GM21528 (cell line): ENCODE data around the gene BUD31.
"Not testable (repeated sequence)": the region's sequence is repeated elsewhere in the genome, so short reads cannot be mapped to it uniquely, and the experiment has no call there.

Source experiments
- ATAC-seq: cut with Tn5 transposase; IDR thresholded peaks from one replicate; pipeline ENCODE4 v1.9.1; 2021; ENCODE audit warnings: mild to moderate bottlenecking, moderate library complexity; ENCODE audit not compliant: unreplicated experiment, low FRiP score

Gene BUD31

DNA sequence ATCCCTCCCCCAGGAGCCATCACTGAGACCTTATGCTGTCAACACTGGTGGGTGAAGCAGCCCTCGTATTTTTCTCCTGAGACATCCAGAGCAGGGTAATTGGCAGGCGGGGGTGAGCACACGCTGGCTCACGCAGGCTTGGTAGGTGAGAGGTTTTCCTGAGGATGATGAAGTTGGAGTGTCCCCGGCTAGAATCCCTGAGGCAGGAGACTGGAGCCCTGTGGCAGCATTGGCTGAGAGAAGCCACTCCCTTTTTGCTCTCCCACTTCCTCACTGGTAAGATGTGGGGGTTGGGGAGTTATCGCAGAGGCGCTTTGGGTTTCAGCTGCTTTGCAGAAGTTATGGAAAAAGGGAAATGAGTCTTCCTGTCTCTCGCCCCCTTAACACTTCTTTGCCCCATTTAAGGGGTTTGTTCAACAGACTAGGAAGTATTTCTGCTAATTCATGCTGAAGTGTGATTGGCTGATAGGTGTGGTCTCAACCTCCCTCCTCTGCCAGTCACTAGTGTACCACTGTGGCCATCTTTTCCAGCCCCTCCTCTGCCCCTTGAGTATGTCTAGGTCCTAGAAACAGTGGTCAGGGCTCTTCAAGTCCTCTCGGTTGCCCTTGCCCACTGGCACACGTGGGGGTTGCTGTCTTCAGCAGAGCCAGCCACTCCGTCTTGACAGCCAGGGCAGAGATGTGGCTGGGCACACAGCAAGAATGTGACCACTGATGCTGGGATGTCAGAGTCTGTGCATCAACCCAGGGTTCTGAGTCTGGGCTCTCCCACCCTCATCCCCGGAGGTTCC is 28.5 kb upstream of the BUD31 start:
- peak; percentile 31 for ATAC-seq

GRCh38 chr7:99380823-99381663 is 27.7 kb upstream of the BUD31 start:
- peak; percentile 69 for ATAC-seq

DNA sequence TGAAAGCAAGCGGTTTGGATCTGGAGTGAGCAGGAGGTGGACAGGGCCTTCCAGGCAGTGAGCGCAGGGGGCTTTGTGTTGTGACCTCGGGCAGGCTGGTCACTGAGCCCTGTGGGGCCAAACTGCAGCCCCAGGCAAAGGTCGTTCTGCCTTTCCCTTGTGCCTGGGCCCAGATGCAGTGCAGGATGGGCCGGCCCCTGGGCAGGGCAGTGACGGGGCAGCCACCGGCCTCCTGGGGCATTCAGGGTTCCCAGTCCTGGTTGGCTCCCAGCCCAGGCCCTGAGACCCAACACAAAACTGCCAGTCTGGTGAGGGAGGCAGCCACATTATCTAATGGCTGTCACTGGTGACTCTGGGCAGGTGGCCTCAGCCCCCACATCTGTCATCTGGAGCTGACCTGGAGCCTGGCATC is 27.1 kb upstream of the BUD31 start:
- no peak for ATAC-seq

DNA sequence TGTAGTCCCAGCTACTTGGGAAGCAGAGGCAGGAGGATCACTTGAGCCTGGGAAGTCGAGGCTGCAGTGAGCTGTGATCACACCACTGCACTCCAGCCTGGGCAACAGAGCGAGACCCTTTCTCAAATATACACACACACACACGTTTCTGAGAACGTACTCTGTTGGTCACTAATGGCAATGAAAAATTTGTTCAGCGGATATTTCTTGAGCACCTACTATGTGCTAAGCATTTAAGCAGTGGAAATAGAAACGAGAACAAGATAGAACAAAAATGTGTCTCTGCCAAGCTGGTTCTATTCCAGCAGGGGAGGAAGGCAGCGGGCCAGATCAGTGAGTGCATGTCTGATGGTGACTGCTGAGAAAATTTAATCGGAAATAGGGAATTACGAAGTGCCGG is 25.6 kb upstream of the BUD31 start:
- ATAC-seq = no peak

GRCh38 chr7:99383791-99384370 is 24.9 kb upstream of the BUD31 start:
- no peak for ATAC-seq

DNA sequence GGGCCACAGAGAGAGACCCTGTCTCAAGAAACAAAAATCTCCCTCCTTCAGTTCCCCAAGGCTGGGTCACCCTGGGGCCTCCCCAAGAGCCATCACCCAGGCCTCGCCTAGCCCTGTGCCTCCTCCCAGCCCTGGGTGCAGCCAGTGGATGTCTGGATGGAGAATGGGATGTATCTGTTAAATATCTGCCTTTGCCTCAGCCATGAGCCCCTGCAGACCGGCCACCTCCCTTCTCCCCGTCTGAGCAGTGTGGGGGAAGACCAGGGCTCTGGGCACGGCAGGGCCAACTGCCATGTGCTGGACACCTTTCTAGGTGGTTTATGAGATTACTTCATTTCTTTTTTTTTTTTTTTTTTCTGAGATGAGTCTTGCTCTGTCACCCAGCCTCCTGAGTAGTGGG is 24.2 kb upstream of the BUD31 start:
- no peak for ATAC-seq

DNA sequence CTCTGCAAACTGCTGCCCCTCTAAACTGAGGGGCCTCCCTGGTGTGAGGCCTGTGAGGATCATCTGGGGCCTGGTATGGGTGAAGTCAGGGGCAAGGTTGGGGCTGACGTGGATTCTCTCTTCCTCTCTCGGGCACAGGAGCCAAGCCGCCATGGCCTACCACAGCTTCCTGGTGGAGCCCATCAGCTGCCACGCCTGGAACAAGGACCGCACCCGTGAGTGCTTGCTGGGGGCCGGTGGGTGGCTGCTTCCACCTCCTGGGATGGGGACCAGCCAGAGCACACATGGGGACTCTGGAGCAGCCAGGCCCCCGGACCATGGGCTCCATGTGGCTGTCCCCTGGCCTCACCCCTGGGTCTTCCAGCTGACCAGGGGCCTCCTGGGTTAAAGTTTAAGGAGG is 23.2 kb upstream of the BUD31 start:
- no peak for ATAC-seq

DNA sequence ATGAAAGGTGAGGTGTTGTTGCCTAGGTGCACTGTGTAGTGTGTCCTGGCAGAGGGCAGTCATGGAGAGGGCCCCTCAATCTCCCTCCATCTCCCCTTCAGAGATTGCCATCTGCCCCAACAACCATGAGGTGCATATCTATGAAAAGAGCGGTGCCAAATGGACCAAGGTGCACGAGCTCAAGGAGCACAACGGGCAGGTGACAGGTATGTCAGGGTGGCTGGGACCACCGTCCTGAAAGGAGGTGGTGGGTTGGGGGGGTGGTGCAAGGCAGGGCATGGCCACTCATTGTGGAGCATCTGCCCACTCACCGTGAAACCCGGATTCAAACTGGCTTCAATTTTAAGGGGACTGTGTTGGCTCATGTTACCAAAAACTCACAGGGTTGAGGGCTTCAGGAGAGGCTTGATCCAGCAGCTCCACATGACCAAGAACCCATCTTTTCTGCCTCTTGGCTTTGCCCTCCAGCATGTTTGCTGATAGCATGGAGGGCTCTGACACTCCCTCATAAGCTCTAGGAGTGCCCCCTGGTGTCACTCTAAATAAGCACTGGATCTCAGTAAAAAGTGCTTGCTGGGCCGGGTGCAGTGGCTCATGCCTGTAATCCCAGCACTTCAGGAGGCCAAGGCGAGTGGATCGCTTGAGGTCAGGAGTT is 22.1 kb upstream of the BUD31 start:
- ATAC-seq = no peak

GRCh38 chr7:99387239-99387635 is 21.5 kb upstream of the BUD31 start:
- ATAC-seq = not testable (repeated sequence)

- ATAC-seq = no peak
These were observed 20.9 kb upstream of the BUD31 start for GRCh38 chr7:99387912-99388311.

DNA sequence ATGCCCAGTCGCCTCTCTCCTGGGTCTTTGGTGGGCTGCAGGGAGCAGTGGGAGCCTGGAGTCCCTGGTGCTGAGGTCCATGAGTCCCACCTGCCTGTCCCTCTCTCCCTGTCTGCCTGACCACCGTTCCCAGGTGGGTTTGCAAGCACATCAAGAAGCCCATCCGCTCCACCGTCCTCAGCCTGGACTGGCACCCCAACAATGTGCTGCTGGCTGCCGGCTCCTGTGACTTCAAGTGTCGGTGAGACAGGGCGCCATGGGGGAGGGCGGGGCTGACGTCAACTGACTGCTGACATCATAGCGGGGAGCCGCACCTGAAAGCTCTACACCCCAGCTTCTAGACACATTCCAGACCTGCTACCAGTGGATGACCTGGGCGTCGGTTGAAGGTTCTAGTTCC is 19.0 kb upstream of the BUD31 start:
- ATAC-seq = no peak

DNA sequence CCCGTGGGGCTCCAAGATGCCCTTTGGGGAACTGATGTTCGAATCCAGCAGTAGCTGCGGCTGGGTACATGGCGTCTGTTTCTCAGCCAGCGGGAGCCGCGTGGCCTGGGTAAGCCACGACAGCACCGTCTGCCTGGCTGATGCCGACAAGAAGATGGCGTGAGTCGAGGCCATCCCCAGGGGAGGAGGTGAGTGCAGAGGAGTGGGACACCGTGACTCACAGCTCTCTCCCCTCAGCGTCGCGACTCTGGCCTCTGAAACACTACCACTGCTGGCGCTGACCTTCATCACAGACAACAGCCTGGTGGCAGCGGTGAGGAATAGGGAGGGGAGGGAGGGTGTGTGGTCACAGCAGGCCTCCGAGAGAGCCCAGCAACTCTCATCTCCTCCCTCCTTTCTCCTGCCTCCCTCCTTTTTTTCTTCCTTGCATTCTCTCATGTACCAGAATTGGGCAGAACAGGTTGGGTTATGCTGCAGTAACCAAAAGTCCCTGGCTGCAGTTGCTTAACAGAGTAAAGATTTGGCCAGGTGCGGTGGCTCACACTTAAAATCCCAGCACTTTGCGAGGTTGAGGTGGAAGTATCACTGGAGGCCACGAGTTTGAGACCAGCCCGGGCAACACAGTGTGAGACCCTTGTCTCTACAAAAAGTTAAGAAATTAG is 17.7 kb upstream of the BUD31 start:
- no peak for ATAC-seq

DNA sequence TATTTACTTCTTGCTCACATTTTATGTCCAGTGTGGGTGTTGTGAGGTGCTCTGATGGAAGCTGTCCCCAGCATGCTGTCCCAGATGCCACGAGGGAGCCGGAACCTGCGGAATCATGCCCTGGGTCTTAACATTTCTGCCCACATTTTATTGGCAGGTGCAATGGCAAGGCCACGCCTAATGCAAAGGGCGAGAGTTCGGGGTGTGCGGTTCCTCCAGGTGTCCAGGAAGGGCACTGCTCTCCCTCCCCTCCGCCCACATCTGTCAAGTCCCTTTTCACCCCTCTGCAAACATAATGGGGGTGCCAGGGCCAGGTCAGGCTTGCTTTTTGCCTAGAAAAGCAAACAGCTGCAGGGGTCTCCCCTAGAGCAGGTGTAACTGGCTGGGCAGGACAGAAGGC is 16.7 kb upstream of the BUD31 start:
- no peak for ATAC-seq

GRCh38 chr7:99392659-99393354 is 16.0 kb upstream of the BUD31 start:
- no peak for ATAC-seq

GRCh38 chr7:99393355-99394187 is 15.2 kb upstream of the BUD31 start:
- no peak for ATAC-seq

DNA sequence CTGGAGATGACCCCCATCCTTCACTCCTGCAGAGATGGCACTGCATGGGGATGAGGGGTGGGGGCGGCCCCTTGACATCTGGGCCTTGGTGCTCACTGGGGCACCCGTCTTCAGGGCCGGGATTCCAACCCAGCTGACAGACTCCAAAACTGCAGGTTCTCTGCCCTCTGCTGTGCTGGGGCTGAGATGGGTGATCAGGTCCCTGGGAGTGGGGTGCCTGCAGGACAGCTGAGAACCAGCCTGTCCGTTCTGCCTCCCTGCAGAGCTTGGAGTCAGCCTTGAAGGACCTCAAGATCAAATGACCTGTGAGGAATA is 14.6 kb upstream of the BUD31 start:
- ATAC-seq = no peak

GRCh38 chr7:99395616-99396327 is 13.0 kb upstream of the BUD31 start:
- no peak for ATAC-seq

DNA sequence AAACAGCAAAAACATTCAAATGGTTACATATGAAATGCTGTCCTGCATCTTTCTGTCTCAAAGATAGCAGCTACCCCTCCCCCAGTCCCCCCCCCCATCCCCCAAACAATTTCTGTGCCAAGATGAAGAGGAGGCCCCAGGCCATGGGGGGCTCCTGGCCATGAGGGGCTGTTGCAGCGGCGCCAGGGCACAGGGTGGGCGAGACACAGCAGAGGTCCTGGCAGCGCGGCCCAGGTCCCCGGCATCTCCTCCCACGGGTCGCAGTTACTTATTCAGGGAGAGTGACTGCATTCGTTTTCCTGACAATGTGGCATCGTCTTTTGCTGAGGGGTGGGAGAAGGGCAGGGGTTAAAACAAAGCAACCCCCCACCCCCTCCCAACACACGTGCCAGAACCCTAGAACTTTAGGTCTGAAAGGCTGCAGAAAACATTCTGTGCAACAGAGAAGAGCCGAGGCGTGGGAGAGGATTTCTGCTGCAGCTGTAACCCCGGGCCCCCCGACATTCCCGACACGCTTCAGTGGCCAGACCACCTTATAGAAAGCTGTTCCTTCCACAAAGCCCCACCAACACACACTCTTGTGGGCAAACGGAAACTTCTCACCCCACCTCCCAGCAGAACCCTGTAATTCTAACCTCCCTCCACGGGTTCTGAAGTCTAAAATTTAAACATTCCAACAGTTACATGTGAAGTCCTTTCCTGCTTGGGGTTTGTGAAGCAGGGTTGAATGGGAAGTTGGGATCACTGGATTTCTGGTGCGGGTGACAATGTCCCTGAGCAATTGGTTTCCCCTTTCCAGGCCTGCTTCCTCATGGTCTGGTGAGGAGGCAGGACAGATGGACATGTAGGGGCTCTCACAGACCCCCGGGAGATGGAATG is 12.1 kb upstream of the BUD31 start:
- ATAC-seq = no peak
